ENCODE results near the gene ZNF555.

ZNF555 gene

DNA sequence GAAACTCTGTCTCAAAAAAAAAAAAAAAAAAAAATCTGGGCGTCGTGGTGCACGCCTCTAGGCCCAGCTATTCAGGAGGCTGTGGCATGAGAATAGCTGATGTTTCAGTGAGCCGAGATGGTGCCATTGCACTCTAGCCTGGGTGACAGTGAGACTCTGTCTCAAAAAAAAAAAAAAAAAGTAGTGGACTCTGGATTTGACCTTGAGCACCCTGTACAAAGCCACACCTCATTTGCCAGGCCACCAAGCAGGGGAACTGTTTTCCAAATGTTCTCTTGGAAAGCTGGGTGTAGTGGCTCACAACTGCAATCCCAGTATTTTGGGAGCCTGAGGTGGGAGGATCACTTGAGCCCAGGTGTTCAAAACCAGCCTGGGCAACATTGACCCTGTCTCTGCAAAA lies 3.8 kb upstream of the ZNF555 start:
- Histone ChIP-seq H3K4me1 (ENCODE audit: insufficient read depth, low read length) (peaks cover 4% of the 10 kb centered on the region), H3K4me3 (ENCODE audit: low read depth in 1 of 2, low read length in 2 of 2) (no peak overlapping the region), H3K36me3 (ENCODE audit: insufficient read depth, low read length) (peaks cover 23% of the 10 kb centered on the region), H3K9ac (ENCODE audit: low read length) (no peak overlapping the region), H3K27me3 (ENCODE audit: control insufficient read depth in 1 of 2, insufficient read depth in 2 of 2, low read length in 2 of 2) (no peaks in the 10 kb centered on the region), H3K27ac (ENCODE audit: low read depth, low read length) (no peak overlapping the region), H3K9me3 (ENCODE audit: low read length) (peaks cover 26% of the 10 kb centered on the region)

DNA sequence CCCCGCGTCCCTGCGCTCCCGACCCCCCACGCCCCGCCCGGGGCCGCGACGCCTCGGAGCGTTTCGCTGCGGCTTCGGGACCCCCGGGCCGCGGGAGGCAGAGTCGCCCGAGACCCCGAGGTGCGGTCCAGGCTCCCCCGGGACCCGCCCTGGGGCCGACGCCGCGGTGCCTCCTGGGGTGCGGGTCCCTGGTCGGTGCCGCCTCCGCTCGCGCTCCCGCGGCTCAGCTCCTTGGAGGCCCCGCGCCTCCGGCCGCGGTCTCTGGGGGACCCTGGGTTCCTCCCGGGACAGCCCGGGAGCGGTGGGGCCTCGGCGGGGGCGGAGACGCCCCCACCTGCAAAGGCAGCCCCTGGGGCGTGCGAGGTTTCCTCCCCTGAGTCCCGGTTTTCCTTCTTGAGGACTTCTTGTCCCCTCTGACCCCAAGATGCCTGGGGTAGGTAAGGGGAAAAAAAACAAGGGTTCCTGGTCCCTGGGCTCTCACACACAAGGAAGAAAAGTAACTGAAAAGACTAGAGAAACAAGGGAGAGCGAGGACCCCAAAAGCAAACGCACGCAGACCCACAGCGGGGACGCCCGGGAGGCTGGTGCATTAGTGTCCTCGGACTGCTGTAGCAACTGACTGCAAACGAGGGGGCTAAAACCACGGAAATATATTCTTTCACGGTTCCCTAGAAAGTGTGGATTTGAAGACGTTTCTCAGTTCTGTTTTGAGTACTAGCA lies 740 bp downstream of the ZNF555 start:
- Histone ChIP-seq H3K27me3 (ENCODE audit: control insufficient read depth in 1 of 2, insufficient read depth in 2 of 2, low read length in 2 of 2) (no peaks in the 10 kb centered on the region), H3K4me1 (ENCODE audit: insufficient read depth, low read length) (peaks cover 8% of the 10 kb centered on the region), H3K4me3 (ENCODE audit: low read depth in 1 of 2, low read length in 2 of 2) (peak overlapping the region; percentile 81), H3K9me3 (ENCODE audit: low read length) (peaks cover 4% of the 10 kb centered on the region), H3K27ac (ENCODE audit: low read depth, low read length) (peak overlapping the region; percentile 72), H3K36me3 (ENCODE audit: insufficient read depth, low read length) (no peaks in the 10 kb centered on the region), H3K9ac (ENCODE audit: low read length) (peak overlapping the region; percentile 44)

DNA sequence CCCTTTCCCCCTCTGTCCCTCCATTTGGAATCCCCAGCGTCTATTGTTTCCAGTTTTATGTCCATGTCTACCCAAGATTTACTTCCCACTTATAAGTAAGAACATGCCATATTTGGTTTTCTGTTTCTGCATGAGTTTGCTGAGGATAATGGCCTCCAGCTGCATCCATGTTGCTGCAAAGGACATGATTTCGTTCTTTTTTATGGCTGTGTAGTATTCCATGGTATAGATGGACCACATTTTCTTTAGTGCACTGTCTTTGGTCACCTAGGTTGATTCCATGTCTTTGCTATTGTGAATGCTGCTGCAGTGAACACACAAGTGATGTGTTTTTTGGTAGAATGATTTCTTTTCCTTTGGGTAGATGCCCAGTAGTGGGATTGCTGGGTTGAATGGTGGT lies 3.8 kb downstream of the ZNF555 start:
- no peak overlapping the region for H3K9ac ChIP-seq (ENCODE audit: low read length)
- no peaks in the 10 kb centered on the region for H3K27me3 ChIP-seq (ENCODE audit: control insufficient read depth in 1 of 2, insufficient read depth in 2 of 2, low read length in 2 of 2)
- H3K4me1 ChIP-seq (ENCODE audit: insufficient read depth, low read length) = peaks cover 8% of the 10 kb centered on the region
- H3K36me3 ChIP-seq (ENCODE audit: insufficient read depth, low read length) = no peaks in the 10 kb centered on the region
- no peak overlapping the region for H3K4me3 ChIP-seq (ENCODE audit: low read depth in 1 of 2, low read length in 2 of 2)
- peaks cover 13% of the 10 kb centered on the region for H3K9me3 ChIP-seq (ENCODE audit: low read length)
- H3K27ac ChIP-seq (ENCODE audit: low read depth, low read length) = no peak overlapping the region

DNA sequence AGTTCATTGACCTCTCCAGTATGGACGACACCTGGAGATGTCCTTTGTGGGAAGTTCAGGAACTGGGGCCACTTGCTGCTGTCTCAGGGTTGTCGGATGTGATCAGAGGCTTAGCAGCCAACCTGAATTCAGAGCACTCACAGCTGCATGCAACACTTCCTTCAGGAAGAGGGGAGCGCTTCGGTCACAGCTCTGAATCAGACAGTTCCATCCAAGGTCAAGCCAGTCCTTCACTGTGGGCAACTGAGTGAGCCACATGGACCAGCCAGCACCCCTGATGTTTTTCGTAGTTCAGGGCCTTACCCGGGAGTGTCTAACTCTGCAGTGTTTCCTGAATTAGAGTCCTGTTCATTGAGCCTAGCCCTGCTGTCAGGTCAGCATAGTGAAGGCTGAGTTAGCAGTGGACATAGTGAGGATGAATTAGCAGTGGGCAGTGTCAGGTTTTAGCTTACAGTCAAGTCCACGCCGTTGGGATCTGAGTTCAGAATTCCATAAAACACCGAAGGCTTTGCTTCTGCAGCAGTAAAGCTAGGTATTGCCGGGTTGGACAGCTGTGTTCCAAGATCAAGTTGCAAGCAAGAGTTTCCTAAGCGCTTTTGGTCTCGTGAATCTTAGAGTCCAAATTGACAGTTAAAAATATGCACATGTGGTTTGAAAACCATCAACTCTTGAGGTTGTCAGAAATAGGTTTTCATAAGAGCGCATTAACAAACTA lies 5.1 kb downstream of the ZNF555 start:
- Histone ChIP-seq H3K4me3 (ENCODE audit: low read depth in 1 of 2, low read length in 2 of 2) (no peak overlapping the region), H3K36me3 (ENCODE audit: insufficient read depth, low read length) (peaks cover 10% of the 10 kb centered on the region), H3K4me1 (ENCODE audit: insufficient read depth, low read length) (peaks cover 8% of the 10 kb centered on the region), H3K27ac (ENCODE audit: low read depth, low read length) (no peak overlapping the region), H3K9ac (ENCODE audit: low read length) (no peak overlapping the region), H3K9me3 (ENCODE audit: low read length) (peaks cover 23% of the 10 kb centered on the region), H3K27me3 (ENCODE audit: control insufficient read depth in 1 of 2, insufficient read depth in 2 of 2, low read length in 2 of 2) (no peaks in the 10 kb centered on the region)

DNA sequence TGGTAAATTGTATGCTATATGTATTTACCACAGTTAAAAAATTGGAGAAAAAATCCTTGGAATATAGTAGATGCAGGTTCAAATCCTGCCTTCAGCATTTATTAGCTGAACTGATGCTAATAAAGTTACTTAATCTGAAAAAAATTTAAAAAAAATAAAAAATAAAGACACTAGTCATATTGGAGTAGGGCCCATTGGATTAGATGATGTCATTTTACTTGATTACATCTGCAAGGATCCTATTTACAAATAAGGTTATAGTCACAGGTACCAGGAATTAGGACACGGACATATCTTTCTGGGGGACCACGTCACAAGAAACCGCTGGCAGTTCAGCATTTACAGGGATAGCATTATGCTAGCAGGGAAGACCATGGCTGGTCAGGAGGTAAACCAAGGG lies 6.2 kb downstream of the ZNF555 start:
- Histone ChIP-seq H3K27ac (ENCODE audit: low read depth, low read length) (no peak overlapping the region), H3K36me3 (ENCODE audit: insufficient read depth, low read length) (peaks cover 22% of the 10 kb centered on the region), H3K9me3 (ENCODE audit: low read length) (peaks cover 34% of the 10 kb centered on the region), H3K27me3 (ENCODE audit: control insufficient read depth in 1 of 2, insufficient read depth in 2 of 2, low read length in 2 of 2) (no peaks in the 10 kb centered on the region), H3K4me3 (ENCODE audit: low read depth in 1 of 2, low read length in 2 of 2) (no peak overlapping the region), H3K4me1 (ENCODE audit: insufficient read depth, low read length) (peaks cover 4% of the 10 kb centered on the region), H3K9ac (ENCODE audit: low read length) (no peak overlapping the region)

DNA sequence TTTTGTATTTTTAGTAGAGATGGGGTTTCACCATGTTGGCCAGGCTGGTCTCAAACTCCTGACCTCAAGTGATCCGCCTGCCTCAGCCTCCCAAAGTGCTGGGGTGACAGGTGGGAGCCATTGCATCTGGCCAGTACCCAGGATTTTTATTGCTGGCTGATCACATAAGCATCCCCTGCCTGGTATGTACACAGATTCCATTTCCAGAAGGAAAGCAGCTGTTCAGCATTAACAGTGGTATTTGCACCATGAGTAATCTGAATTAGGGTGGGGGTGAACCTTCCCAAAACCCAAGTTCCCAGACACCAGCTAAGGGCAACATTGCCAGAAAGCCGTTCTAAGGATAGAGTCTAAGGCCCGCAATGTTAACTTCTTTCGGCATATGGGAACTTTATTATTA lies 7.3 kb downstream of the ZNF555 start:
- H3K4me3 ChIP-seq (ENCODE audit: low read depth in 1 of 2, low read length in 2 of 2) = no peak overlapping the region
- no peak overlapping the region for H3K27ac ChIP-seq (ENCODE audit: low read depth, low read length)
- H3K27me3 ChIP-seq (ENCODE audit: control insufficient read depth in 1 of 2, insufficient read depth in 2 of 2, low read length in 2 of 2) = no peaks in the 10 kb centered on the region
- H3K9ac ChIP-seq (ENCODE audit: low read length) = no peak overlapping the region
- H3K36me3 ChIP-seq (ENCODE audit: insufficient read depth, low read length) = peaks cover 33% of the 10 kb centered on the region
- H3K4me1 ChIP-seq (ENCODE audit: insufficient read depth, low read length) = no peaks in the 10 kb centered on the region
- peaks cover 45% of the 10 kb centered on the region for H3K9me3 ChIP-seq (ENCODE audit: low read length)

DNA sequence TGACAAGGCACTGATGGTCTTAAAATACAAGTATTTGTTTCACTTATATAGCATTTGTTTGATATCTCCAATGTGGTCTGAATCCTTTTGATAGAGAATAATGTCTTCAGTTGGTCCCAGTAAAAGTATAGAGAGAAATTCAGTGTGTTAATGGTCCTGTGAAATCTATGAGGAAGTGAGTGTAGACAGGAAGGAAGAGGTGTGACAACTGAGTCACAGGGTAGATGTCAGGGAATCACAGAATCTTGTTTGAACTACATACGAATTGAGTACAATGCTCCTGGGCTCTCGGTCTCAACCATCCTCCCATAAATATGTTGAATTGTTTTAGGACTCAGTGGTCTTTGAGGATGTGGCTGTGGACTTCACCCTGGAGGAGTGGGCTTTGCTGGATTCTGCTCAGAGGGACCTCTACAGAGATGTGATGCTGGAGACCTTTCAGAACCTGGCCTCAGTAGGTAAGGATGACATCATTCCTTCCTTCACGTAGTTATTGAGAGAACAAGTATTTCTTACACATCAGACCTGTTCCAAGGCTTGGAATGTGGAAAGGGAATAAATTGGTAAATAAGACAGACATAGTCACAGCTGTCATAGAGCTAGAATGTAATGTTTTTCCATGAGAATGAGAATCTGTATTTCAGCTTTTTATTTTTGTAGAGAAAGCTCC lies 9.1 kb downstream of the ZNF555 start:
- H3K9me3 ChIP-seq (ENCODE audit: low read length) = peaks cover 60% of the 10 kb centered on the region

DNA sequence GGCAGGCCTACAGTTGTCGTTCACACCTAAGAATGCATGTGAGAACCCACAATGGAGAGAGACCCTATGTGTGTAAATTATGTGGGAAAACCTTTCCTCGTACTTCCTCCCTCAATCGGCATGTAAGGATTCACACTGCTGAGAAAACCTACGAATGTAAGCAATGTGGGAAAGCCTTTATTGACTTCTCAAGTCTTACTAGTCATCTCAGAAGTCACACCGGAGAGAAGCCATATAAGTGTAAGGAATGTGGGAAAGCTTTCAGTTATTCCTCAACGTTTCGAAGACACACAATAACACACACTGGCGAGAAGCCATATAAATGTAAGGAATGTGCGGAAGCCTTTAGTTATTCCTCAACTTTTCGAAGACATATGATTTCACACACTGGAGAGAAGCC lies 11.3 kb downstream of the ZNF555 start:
- no peaks in the 10 kb centered on the region for H3K4me1 ChIP-seq (ENCODE audit: insufficient read depth, low read length)
- peaks cover 65% of the 10 kb centered on the region for H3K9me3 ChIP-seq (ENCODE audit: low read length)
- peaks cover 41% of the 10 kb centered on the region for H3K36me3 ChIP-seq (ENCODE audit: insufficient read depth, low read length)
- no peaks in the 10 kb centered on the region for H3K27me3 ChIP-seq (ENCODE audit: control insufficient read depth in 1 of 2, insufficient read depth in 2 of 2, low read length in 2 of 2)
- peak overlapping the region in 1 of 2 donors; percentile 30 for H3K4me3 ChIP-seq (ENCODE audit: low read depth in 1 of 2, low read length in 2 of 2)
- H3K27ac ChIP-seq (ENCODE audit: low read depth, low read length) = no peak overlapping the region
- H3K9ac ChIP-seq (ENCODE audit: low read length) = no peak overlapping the region

More for the DNA sequence above, 9.1 kb downstream of the ZNF555 start:
- no peak overlapping the region for H3K27ac ChIP-seq (ENCODE audit: low read depth, low read length)
- no peaks in the 10 kb centered on the region for H3K4me1 ChIP-seq (ENCODE audit: insufficient read depth, low read length)
- H3K9ac ChIP-seq (ENCODE audit: low read length) = no peak overlapping the region
- peaks cover 41% of the 10 kb centered on the region for H3K36me3 ChIP-seq (ENCODE audit: insufficient read depth, low read length)
- no peaks in the 10 kb centered on the region for H3K27me3 ChIP-seq (ENCODE audit: control insufficient read depth in 1 of 2, insufficient read depth in 2 of 2, low read length in 2 of 2)
- H3K4me3 ChIP-seq (ENCODE audit: low read depth in 1 of 2, low read length in 2 of 2) = peak overlapping the region in 1 of 2 donors; percentile 19

DNA sequence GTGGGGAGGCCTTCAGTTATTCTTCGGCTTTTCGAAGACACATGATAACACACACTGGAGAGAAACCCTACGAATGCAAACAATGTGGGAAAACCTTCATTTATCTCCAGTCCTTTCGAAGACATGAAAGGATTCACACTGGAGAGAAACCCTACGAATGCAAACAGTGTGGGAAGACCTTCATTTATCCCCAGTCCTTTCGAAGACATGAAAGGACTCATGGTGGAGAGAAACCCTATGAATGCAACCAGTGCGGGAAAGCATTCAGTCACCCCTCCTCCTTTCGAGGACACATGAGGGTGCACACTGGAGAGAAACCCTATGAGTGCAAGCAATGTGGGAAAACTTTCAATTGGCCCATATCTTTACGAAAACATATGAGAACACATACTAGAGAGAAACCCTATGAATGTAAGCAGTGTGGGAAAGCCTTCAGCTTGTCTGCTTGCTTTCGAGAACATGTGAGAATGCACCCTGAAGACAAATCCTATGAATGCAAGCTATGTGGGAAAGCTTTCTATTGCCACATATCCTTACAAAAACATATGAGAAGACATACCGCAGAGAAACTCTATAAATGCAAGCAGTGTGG lies 11.8 kb downstream of the ZNF555 start:
- no peaks in the 10 kb centered on the region for H3K4me1 ChIP-seq (ENCODE audit: insufficient read depth, low read length)
- peak overlapping the region in 1 of 2 donors; percentile 30 for H3K4me3 ChIP-seq (ENCODE audit: low read depth in 1 of 2, low read length in 2 of 2)
- no peak overlapping the region for H3K27ac ChIP-seq (ENCODE audit: low read depth, low read length)
- no peak overlapping the region for H3K9ac ChIP-seq (ENCODE audit: low read length)
- H3K9me3 ChIP-seq (ENCODE audit: low read length) = peaks cover 67% of the 10 kb centered on the region
- no peaks in the 10 kb centered on the region for H3K27me3 ChIP-seq (ENCODE audit: control insufficient read depth in 1 of 2, insufficient read depth in 2 of 2, low read length in 2 of 2)
- peaks cover 41% of the 10 kb centered on the region for H3K36me3 ChIP-seq (ENCODE audit: insufficient read depth, low read length)

DNA sequence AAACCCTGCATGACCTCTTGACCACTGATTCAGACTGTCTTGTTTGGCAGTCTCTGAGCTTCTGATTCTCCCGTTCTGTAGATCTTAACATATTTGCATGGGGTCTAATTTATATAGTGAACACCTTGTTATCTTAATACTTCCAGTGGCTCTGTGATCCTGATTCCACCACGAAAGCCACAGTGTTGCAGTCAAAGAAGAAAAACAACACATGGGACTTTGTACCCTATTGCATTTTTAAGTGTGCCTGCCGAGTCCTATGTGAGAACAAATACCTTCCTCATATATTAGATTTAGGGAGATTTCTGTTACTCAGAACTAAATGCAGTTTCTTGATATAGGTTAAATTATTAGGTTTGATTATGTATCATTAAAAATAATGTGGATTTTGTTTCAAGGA lies 13.6 kb downstream of the ZNF555 start:
- no peaks in the 10 kb centered on the region for H3K27me3 ChIP-seq (ENCODE audit: control insufficient read depth in 1 of 2, insufficient read depth in 2 of 2, low read length in 2 of 2)
- no peak overlapping the region for H3K9ac ChIP-seq (ENCODE audit: low read length)
- H3K4me1 ChIP-seq (ENCODE audit: insufficient read depth, low read length) = no peaks in the 10 kb centered on the region
- peaks cover 41% of the 10 kb centered on the region for H3K36me3 ChIP-seq (ENCODE audit: insufficient read depth, low read length)
- peaks cover 67% of the 10 kb centered on the region for H3K9me3 ChIP-seq (ENCODE audit: low read length)
- no peak overlapping the region for H3K4me3 ChIP-seq (ENCODE audit: low read depth in 1 of 2, low read length in 2 of 2)
- no peak overlapping the region for H3K27ac ChIP-seq (ENCODE audit: low read depth, low read length)

DNA sequence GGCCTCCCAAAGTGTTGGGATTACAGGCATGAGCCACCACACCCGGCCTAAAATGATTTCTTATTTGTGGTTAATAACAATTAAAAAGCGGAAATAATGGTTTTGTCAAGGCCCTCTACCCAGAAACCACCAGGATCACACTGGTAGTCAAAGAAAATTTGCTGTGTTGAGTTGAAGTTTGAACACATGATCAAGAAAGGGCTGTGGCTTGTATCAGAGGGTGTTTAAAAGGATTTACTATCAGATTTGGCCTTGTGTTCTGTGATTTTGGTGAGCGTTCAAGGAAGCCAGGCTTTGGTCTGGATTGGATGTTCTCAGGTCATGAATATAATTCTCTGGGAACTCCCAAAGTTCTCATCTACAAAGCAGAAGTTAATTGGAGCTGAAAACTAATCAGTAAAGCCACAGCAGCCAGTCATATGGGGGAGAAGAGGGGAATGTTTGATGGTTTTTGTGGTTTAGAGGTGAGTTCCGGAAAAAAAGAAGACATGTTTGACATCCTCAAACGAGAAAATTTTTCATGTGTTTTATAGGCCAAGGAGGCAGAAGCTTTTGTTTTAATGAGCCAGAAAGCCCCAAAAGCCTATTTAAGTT lies 15.3 kb downstream of the ZNF555 start:
- Histone ChIP-seq H3K27ac (ENCODE audit: low read depth, low read length) (no peak overlapping the region), H3K4me3 (ENCODE audit: low read depth in 1 of 2, low read length in 2 of 2) (no peak overlapping the region), H3K4me1 (ENCODE audit: insufficient read depth, low read length) (no peaks in the 10 kb centered on the region), H3K9ac (ENCODE audit: low read length) (no peak overlapping the region), H3K9me3 (ENCODE audit: low read length) (peaks cover 53% of the 10 kb centered on the region), H3K36me3 (ENCODE audit: insufficient read depth, low read length) (peaks cover 29% of the 10 kb centered on the region), H3K27me3 (ENCODE audit: control insufficient read depth in 1 of 2, insufficient read depth in 2 of 2, low read length in 2 of 2) (no peaks in the 10 kb centered on the region)

All from muscle layer of colon (tissue), 2 donors.